Pancreas (tissue), 10 donors: ENCODE data around the gene DENND1B. TPM values are rescaled to one million over a fixed set of nuclear protein-coding genes. Genes with fewer than 3 reads are reported as not detected.
A peak's percentile ranks its signal among the peaks of the same experiment; 100 is the strongest.

ENCODE experiments used
- ATAC-seq, 4 donors: fragments of 200-7000 bp; cut with Tn5 transposase; one replicate each; pipeline versions ENCODE4 v1.8.0 to v1.9.1; 2020; ENCODE audit warnings: mild to moderate bottlenecking in 4 of 4, moderate library complexity in 4 of 4
- DNase-seq, 6 donors: peaks; one replicate each; pipeline ENCODE4 v3.0.0-alpha.2; 2020
- FAIRE-seq: peaks from 2 replicates; lab custom pipeline; 2012; peaks lifted over from hg19 to GRCh38; lab: Jason Lieb, UNC
- H3K27ac ChIP-seq, 4 donors: fragments of 200-600 bp; sonication (generic); 1 replicate in 3 of 4; 2 replicates in 1 of 4; pipeline versions ENCODE4 v1.5.0 to v1.8.0; 2020
- H3K27me3 ChIP-seq, 4 donors: fragments of 200-600 bp; one replicate each; pipeline ENCODE4 v1.8.0; 2021
- H3K36me3 ChIP-seq, 3 donors: fragments of 200-600 bp; sonication (generic) in 1 of 3; one replicate each; pipeline versions ENCODE4 v1.5.0 to v1.8.0; 2020 to 2021
- H3K4me1 ChIP-seq, 3 donors: fragments of 200-600 bp; one replicate each; pipeline ENCODE4 v1.8.0; 2021
- H3K4me3 ChIP-seq, 4 donors: fragments of 200-600 bp; sonication (generic) in 2 of 4; one replicate each; pipeline versions ENCODE4 v1.5.0 to v1.8.0; 2020 to 2021
- H3K9me3 ChIP-seq, 4 donors: fragments of 200-600 bp; one replicate each; pipeline ENCODE4 v1.8.0; 2021
- WGBS, 2 donors: extraction: QIAGEN DNeasy Blood & Tissue Kit; methylation state at CpG; one replicate each; pipeline ENCODE4 v1.1.7; 2013; 5-methylcytosine and 5-hydroxymethylcytosine counted together
- intact Hi-C, 3 donors: fragments of 100-400 bp; cut with DNase I; formaldehyde crosslinking; loops; one replicate each; pipeline versions ENCODE4 v1.11.1 to v1.14.2; 2022
- polyA plus RNA-seq, 2 donors: library from polyadenylated mRNA; stranded (reverse); fragments of 200-250 nt; gene quantifications; one replicate each; pipeline ENCODE4 v1.2.3, GENCODE V29; 2013
- total RNA-seq, 6 donors: library from RNA; stranded (reverse); fragmentation: NEBNext Ultra II Directional in 4 of 6; extraction: Animal tissue kit (Norgen Biotek cat#: 25700) in 4 of 6; gene quantifications; one replicate each; pipeline versions ENCODE4 v1.2.1 to v1.2.4, GENCODE V29; 2021 to 2023
- TF ChIP-seq, protein P1 (sequence below), 4 donors: fragments of 200-600 bp; sonication (generic) in 3 of 4; IDR thresholded peaks; one replicate each; pipeline versions ENCODE4 v1.5.0 to v1.8.0; 2021; ENCODE audit warnings: antibody characterized with exemption in 4 of 4
- donor health status: healthy with polysubstance abuse.
- donor health status: DM: no; HTN: no; CAD: no; lungs with moderate emphysema.
- donor health status: DM: no; HTN: no; CAD: no.
- donor health status: control.
- donor health status: control.
- donor health status: Bipolar disorder and iron deficiency.
- donor health status: DM: yes; HTN: yes; CAD: no.
- donor health status: DM: no; HTN: no; CAD: no.
- donor health status: DM: no; HTN: no; CAD: no.
- donor health status: DM: yes; HTN: yes; CAD: no.

Gene DENND1B
- total and polyA plus RNA-seq, 8 donors: 3.1 to 16.8 (median 11.1) TPM

DNA sequence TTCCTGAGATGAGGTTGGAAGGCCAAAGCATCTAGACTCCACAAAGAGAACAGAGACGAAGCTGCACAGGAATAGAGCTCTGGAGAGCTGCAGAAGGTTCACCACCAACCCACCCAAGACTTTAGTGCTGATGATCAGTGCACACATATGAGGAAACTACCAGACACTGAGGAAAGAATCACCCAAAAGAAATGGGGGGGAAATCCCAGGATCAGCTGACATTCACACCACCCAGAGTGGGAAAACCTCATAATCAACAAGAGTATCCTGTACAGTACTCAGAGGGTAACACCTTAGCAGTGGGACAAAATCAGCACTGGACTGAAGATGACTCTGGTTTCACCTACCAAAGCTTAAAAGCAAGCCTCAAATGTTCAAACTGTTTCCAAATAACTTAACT, 36.4 kb downstream of the DENND1B start:
- 0 to 44% methylated on average over 1 of the region's 1 CpG for WGBS, 2 donors
- Histone ChIP-seq H3K27ac (no peak overlapping the region), H3K36me3 (no peaks in the 10 kb centered on the region), H3K4me1 (peaks cover 5 to 7% (median 7%) of the 10 kb centered on the region in 3 donors), H3K4me3 (no peak overlapping the region), H3K27me3 (no peaks in the 10 kb centered on the region), H3K9me3 (no peaks in the 10 kb centered on the region)
- TF ChIP-seq, protein P1, sequence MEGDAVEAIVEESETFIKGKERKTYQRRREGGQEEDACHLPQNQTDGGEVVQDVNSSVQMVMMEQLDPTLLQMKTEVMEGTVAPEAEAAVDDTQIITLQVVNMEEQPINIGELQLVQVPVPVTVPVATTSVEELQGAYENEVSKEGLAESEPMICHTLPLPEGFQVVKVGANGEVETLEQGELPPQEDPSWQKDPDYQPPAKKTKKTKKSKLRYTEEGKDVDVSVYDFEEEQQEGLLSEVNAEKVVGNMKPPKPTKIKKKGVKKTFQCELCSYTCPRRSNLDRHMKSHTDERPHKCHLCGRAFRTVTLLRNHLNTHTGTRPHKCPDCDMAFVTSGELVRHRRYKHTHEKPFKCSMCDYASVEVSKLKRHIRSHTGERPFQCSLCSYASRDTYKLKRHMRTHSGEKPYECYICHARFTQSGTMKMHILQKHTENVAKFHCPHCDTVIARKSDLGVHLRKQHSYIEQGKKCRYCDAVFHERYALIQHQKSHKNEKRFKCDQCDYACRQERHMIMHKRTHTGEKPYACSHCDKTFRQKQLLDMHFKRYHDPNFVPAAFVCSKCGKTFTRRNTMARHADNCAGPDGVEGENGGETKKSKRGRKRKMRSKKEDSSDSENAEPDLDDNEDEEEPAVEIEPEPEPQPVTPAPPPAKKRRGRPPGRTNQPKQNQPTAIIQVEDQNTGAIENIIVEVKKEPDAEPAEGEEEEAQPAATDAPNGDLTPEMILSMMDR (IDR thresholded peaks at IDR 0.05): no peak
- FAIRE-seq (no peak), ATAC-seq (no peak), DNase-seq (no peak)
- intact Hi-C loops: no loop called here

DNA sequence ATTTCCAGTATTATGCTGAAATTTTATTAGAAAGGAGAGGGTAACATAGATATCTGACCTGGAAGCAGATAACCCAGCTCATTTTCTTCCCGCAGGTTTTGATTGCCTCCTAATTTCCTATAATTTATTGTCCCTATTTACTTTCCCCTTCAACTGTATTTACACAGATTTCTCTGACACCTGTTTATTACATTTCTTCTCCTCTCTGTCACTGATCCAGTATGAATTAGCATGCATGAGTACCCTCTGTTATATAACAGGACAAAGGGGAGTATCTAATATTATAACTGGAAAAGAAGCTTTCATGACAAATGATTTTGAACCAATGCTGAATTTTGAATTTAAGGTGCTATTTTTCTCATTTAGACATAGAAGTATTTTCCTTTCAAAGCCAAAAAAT, 37.4 kb downstream of the DENND1B start:
- Histone ChIP-seq H3K4me1 (peaks cover 5 to 7% (median 7%) of the 10 kb centered on the region in 3 donors), H3K4me3 (no peak overlapping the region), H3K36me3 (no peaks in the 10 kb centered on the region), H3K9me3 (no peaks in the 10 kb centered on the region), H3K27ac (no peak overlapping the region), H3K27me3 (no peaks in the 10 kb centered on the region)
- 11 to 20% methylated on average over 1 of the region's 1 CpG for WGBS, 2 donors
- DNase-seq: no peak
- FAIRE-seq: no peak
- ATAC-seq: peak in 1 of 4 donors; percentile 49
- TF ChIP-seq, protein P1 (IDR thresholded peaks at IDR 0.05): no peak
- intact Hi-C loops: no loop called here

DNA sequence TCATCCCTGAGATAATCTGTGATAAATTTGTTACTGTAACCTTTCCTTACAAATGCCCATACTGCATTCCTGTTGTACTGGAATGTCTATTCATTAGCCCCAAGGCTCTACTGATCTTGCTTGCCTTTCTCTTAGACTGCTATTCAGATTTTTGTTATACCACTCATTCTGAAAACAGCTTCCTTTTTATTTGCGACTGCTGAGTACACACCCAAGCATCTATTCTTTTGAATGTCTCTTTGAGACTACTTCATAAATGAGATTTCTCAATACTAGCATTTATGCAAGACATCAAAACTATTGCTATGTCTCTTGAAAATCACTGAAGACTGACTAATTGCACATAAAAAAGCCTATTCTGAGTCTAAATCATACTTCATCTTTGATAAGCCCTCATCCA, 38.6 kb downstream of the DENND1B start:
- Histone ChIP-seq H3K27ac (no peak overlapping the region), H3K4me3 (no peak overlapping the region), H3K9me3 (no peaks in the 10 kb centered on the region), H3K36me3 (no peaks in the 10 kb centered on the region), H3K4me1 (peaks cover 5 to 7% (median 7%) of the 10 kb centered on the region in 3 donors), H3K27me3 (no peaks in the 10 kb centered on the region)
- DNase-seq (no peak), FAIRE-seq (no peak), ATAC-seq (no peak)
- TF ChIP-seq, protein P1 (IDR thresholded peaks at IDR 0.05): no peak
- WGBS, 2 donors: 84 to 95% methylated on average over 1 of the region's 1 CpG
- intact Hi-C loops: no loop called here

DNA sequence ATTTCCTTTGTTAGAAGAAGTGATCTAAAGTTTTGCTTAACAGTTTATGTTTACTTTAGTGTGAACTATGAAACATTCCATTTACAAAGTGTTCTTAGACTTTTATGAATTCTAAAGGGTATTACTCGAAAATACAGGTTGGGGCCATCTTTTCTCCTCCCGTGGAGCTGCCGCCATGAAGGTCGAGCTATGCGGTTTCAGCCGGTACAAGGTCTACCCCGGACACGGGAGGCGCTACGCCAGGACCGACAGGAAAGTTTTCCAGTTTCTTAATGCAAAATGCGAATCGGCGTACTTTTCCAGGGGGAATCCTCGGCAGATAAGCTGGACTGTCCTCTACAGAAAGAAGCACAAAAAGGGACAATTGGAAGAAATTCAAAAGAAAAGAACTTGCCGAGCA, 39.8 kb downstream of the DENND1B start:
- no peak overlapping the region for H3K4me3 ChIP-seq
- FAIRE-seq (no peak), DNase-seq (no peak), ATAC-seq (no peak)
- WGBS, 2 donors: 96 to 98% methylated on average over 16 of the region's 16 CpGs
- peaks cover 0 to 5% (median 0%) of the 10 kb centered on the region in 3 donors for H3K4me1 ChIP-seq
- H3K9me3 ChIP-seq: no peaks in the 10 kb centered on the region
- TF ChIP-seq, protein P1 (IDR thresholded peaks at IDR 0.05): no peak
- H3K36me3 ChIP-seq: no peaks in the 10 kb centered on the region
- no peak overlapping the region for H3K27ac ChIP-seq
- intact Hi-C loops: no loop called here
- H3K27me3 ChIP-seq: no peaks in the 10 kb centered on the region

DNA sequence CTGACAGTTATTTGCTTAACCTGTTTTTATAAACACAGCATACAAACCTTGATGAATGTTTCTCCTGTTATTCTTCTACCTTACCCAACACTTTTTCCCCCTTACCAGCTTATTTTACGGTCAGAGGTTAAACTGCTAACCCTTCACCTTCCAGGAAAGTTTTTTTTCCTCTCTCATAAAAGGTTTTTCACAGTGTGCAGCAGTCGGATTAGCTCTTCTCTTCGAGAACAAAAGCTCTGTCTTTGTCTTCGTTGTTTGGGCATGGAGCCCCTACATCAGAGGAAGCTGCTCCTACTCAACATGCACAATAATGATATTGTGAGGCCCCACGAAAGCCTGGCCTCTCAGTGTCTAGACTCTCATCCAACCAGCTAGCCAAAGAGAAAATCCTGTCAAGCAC, 42.0 kb downstream of the DENND1B start:
- DNase-seq: no peak
- H3K27me3 ChIP-seq: no peaks in the 10 kb centered on the region
- no peak for ATAC-seq
- no peak overlapping the region for H3K27ac ChIP-seq
- H3K9me3 ChIP-seq: no peaks in the 10 kb centered on the region
- intact Hi-C loops: no loop called here
- no peaks in the 10 kb centered on the region for H3K36me3 ChIP-seq
- FAIRE-seq: no peak
- TF ChIP-seq, protein P1 (IDR thresholded peaks at IDR 0.05): no peak
- peaks cover 0 to 2% (median 0%) of the 10 kb centered on the region in 3 donors for H3K4me1 ChIP-seq
- 81% methylated on average over 5 of the region's 5 CpGs for WGBS, 2 donors
- no peak overlapping the region for H3K4me3 ChIP-seq
